Stimulated activated CD4-positive, alpha-beta T cell treated with anti-CD3 and anti-CD28 coated beads, Interleukin-4, amount 100 ng/mL, for 24 hours (primary cell): ENCODE results near the gene CELA2B.
"Not testable (repeated sequence)": the region's sequence is repeated elsewhere in the genome, so short reads cannot be mapped to it uniquely, and the experiment has no call there.

Source experiments
- DNase-seq: peaks from one replicate; pipeline ENCODE4 v3.0.0-alpha.2; 2020

CELA2B gene

GRCh38 chr1:15475752-15476314 is at the start of gene CELA2B:
Gene CELA2B (plus strand): TSS chr1:15476104. CDS start chr1:15476126, 22 bp downstream.
- DNase-seq = no peak

GRCh38 chr1:15426492-15427279 is 49.2 kb upstream of the CELA2B start:
- no peak for DNase-seq

GRCh38 chr1:15427280-15427666 is 48.6 kb upstream of the CELA2B start:
- DNase-seq = no peak

GRCh38 chr1:15428252-15428651 is 47.7 kb upstream of the CELA2B start:
- DNase-seq = not testable (repeated sequence)

- DNase-seq = no peak
Measured at GRCh38 chr1:15428815-15429435, 47.0 kb upstream of the CELA2B start.

- DNase-seq = no peak
Measured at GRCh38 chr1:15429701-15430149, 46.2 kb upstream of the CELA2B start.

GRCh38 chr1:15430787-15431570 is 44.9 kb upstream of the CELA2B start:
- peak; percentile 81 for DNase-seq

GRCh38 chr1:15431571-15431948 is 44.3 kb upstream of the CELA2B start:
- DNase-seq = no peak

GRCh38 chr1:15432324-15432723 is 43.6 kb upstream of the CELA2B start:
- DNase-seq = no peak

GRCh38 chr1:15433471-15433870 is 42.4 kb upstream of the CELA2B start:
- DNase-seq = no peak

GRCh38 chr1:15434739-15435138 is 41.2 kb upstream of the CELA2B start:
- not testable (repeated sequence) for DNase-seq

- no peak for DNase-seq
Measured at GRCh38 chr1:15435239-15436077, 40.4 kb upstream of the CELA2B start.

GRCh38 chr1:15436881-15437442 is 38.9 kb upstream of the CELA2B start:
- no peak for DNase-seq

- DNase-seq = no peak
Measured at GRCh38 chr1:15439325-15439724, 36.6 kb upstream of the CELA2B start.

- no peak for DNase-seq
Measured at GRCh38 chr1:15440357-15440756, 35.5 kb upstream of the CELA2B start.

GRCh38 chr1:15441247-15441646 is 34.7 kb upstream of the CELA2B start:
- DNase-seq = no peak

- DNase-seq = no peak
Measured at GRCh38 chr1:15442119-15442518, 33.8 kb upstream of the CELA2B start.

GRCh38 chr1:15442759-15443158 is 33.1 kb upstream of the CELA2B start:
- DNase-seq = no peak

GRCh38 chr1:15443281-15443680 is 32.6 kb upstream of the CELA2B start:
- no peak for DNase-seq

GRCh38 chr1:15444468-15445389 is 31.2 kb upstream of the CELA2B start:
- DNase-seq = no peak
